SJCRH30 (cell line): ENCODE data around the gene JARID2. TPM values are rescaled to one million over a fixed set of nuclear protein-coding genes. Genes with fewer than 3 reads are reported as not detected.
"Not testable (repeated sequence)": the region's sequence is repeated elsewhere in the genome, so short reads cannot be mapped to it uniquely, and the experiment has no call there.

Experiments used
- DNase-seq, 2 experiments: peaks; one replicate each; pipeline ENCODE4 v3.0.0-alpha.2; 2015 to 2020
- H3K27ac ChIP-seq: fragments of 250-450 bp; sonication (Bioruptor Pico); 2 replicates; pipeline ENCODE4 v1.5.1; 2020; ENCODE audit warnings: mild to moderate bottlenecking, moderate library complexity
- H3K27me3 ChIP-seq: fragments of 250-450 bp; sonication (Bioruptor Pico); 2 replicates; pipeline ENCODE4 v1.5.1; 2020; ENCODE audit warnings: mild to moderate bottlenecking, moderate library complexity
- H3K36me3 ChIP-seq: fragments of 250-450 bp; sonication (Bioruptor Pico); 2 replicates; pipeline ENCODE4 v1.5.1; 2020; ENCODE audit warnings: mild to moderate bottlenecking, moderate library complexity
- H3K4me1 ChIP-seq: fragments of 250-450 bp; sonication (Bioruptor Pico); 2 replicates; pipeline ENCODE4 v1.5.1; 2020; ENCODE audit warnings: mild to moderate bottlenecking, moderate library complexity
- H3K4me3 ChIP-seq: fragments of 250-450 bp; sonication (Bioruptor Pico); 2 replicates; pipeline ENCODE4 v1.5.1; 2020; ENCODE audit warnings: mild to moderate bottlenecking, moderate library complexity
- H3K9me3 ChIP-seq: fragments of 250-450 bp; sonication (Bioruptor Pico); replicated peaks from 2 replicates; pipeline ENCODE4 v1.5.1; 2020; ENCODE audit warnings: mild to moderate bottlenecking, moderate library complexity
- total RNA-seq: library from RNA; depleted of rRNA; stranded (reverse); fragments of >200 nt; shearing (Covaris generic); gene quantifications from 2 replicates; pipeline ENCODE4 v1.2.3, GENCODE V29; 2014

Gene JARID2
- total RNA-seq, 1 experiment from 2014 or later: 18.5 TPM

DNA sequence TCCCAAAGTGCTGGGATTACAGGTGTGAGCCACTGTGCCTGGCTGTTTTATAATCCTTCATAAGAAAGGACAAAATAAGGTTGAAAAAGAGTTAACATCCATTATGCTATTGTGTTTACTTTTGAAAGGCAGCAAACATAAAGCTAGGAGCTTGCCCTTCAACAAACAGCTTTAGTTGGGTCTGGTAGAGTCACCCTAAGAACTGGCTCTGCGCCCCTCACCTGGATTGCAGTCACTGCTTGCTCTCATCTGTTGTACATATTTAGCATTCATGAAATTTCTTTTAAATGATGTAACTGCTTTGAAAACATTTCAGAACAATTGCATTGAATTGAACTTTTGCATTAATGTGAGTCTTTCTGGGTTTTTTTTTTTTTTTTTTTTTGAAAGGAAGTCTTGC lies 38.9 kb downstream of the JARID2 start:
- DNase-seq: no peak

DNA sequence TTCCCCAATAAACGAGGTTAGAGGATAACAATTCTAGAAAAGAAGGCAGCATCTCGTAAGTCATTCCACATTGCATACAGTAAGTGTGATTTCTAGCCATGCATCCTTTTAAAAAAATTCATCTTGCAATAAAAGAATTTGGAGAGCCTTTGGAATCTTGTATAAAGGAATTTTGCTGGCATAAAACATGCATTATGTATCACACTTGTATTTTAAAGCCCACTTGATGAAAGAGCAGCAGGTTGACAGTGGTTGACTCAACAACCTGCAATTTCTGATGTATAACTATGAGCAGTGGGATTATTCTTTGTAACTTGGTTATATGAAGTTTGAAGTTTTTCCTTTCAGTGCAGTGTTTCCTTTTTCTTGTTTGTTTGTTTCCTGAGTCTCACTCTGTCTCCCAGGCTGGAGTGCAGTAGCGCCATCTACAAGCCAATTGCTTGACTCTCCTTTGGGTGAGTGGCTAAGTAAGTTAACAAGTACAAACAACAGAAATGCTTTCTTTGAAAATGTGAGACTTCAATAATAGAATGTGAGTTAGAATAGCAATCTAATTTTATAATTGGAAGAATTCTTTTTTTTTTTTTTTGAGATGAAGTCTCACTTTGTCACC lies 39.9 kb downstream of the JARID2 start:
- 0 out of 2 replicates have a peak, but pooled peaks cover 4% of the 10 kb centered on the region for H3K4me1 ChIP-seq
- H3K27me3 ChIP-seq: no peaks in the 10 kb centered on the region
- H3K9me3 ChIP-seq: no peaks in the 10 kb centered on the region
- no peaks in the 10 kb centered on the region; the same call in 1 of the 2 replicates for H3K36me3 ChIP-seq
- H3K27ac ChIP-seq: no peak overlapping the region
- H3K4me3 ChIP-seq: no peak overlapping the region
- DNase-seq: no peak

More for the DNA sequence above, 38.9 kb downstream of the JARID2 start:
- H3K4me3 ChIP-seq: no peak overlapping the region
- H3K36me3 ChIP-seq: no peaks in the 10 kb centered on the region; the same call in 1 of the 2 replicates
- no peaks in the 10 kb centered on the region for H3K27me3 ChIP-seq
- H3K4me1 ChIP-seq: 0 out of 2 replicates have a peak, but pooled peaks cover 4% of the 10 kb centered on the region
- H3K27ac ChIP-seq: no peak overlapping the region
- H3K9me3 ChIP-seq: no peaks in the 10 kb centered on the region

DNA sequence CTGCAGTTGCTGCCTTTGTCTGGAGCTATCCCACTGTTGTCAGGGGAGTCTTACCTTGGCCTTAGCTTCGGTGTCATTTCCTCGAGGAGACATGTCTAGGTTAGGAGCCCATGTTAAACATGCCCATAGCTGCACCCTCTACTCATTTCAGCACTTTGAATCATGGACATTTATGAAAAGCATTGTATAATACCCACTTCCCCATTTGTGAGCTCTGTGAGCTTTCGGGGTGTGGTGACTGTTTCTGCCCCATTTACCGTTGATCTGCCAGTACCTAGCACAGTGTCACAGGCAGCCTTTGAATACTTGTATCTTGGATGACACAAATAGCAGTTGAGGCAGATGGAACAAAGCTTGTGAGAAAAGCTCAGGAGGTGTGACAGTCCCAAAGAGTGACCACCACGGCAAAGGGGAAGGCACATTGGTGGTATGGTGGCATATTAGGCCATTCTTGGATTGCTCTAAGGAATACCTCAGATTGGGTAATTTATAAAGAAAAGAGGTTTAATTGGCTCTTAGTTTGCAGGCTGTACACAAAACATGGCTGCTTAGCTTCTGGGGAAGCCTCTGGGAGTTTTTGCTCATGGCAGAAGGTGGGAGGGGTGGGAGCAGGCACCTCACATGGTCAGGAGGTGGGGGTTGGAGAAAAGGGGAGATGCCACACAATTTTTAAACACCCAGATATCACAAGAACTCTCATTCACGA lies 42.0 kb downstream of the JARID2 start:
- H3K9me3 ChIP-seq: no peaks in the 10 kb centered on the region
- DNase-seq: no peak

DNA sequence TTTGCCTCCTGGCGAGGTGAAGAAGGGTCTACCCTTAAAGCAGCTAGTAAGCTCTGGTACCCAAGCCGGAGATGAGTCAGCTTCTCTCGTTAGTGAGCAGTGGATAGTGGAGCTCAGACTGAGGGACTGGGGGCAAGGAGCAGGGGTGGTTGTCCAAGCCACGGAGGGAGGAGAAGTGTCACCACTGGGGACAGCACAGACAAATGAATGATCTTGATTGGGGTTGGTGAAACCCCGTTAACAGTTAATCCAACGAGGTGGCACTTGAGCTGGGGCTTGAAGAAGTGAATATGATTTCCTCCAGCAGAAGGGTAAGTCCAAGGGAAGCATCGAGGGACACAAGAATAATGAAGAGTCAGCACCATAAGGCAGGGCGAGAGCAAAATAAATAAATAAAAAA lies 43.0 kb downstream of the JARID2 start:
- Histone ChIP-seq H3K27ac (no peak overlapping the region), H3K27me3 (no peaks in the 10 kb centered on the region), H3K4me1 (0 out of 2 replicates have a peak, but pooled peaks cover 4% of the 10 kb centered on the region), H3K9me3 (no peaks in the 10 kb centered on the region), H3K4me3 (no peak overlapping the region), H3K36me3 (no peaks in the 10 kb centered on the region; the same call in 1 of the 2 replicates)
- no peak for DNase-seq

More for the DNA sequence above, 42.0 kb downstream of the JARID2 start:
- no peaks in the 10 kb centered on the region for H3K27me3 ChIP-seq
- no peak overlapping the region for H3K27ac ChIP-seq
- H3K4me3 ChIP-seq: no peak overlapping the region
- no peaks in the 10 kb centered on the region; the same call in 1 of the 2 replicates for H3K36me3 ChIP-seq
- H3K4me1 ChIP-seq: 0 out of 2 replicates have a peak, but pooled peaks cover 4% of the 10 kb centered on the region

DNA sequence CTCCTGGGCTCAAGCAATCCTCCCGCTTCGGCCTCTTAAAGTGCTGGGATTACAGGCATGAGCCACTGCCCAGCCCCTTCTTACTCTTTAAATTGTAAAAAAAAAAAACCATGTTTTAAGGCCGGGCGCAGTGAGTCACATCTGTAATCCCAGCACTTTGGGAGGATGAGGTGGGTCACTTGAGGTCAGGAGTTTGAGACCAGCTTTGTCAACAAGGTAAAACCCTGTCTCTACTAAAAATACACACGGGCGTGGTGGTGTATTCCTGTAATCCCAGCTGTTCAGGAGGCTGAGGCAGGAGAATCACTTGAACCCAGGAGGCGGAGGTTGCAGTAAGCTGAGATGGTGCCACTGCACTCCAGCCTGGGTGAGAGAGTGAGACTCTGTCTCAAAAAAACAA lies 43.6 kb downstream of the JARID2 start:
- H3K36me3 ChIP-seq: not testable (repeated sequence)

DNA sequence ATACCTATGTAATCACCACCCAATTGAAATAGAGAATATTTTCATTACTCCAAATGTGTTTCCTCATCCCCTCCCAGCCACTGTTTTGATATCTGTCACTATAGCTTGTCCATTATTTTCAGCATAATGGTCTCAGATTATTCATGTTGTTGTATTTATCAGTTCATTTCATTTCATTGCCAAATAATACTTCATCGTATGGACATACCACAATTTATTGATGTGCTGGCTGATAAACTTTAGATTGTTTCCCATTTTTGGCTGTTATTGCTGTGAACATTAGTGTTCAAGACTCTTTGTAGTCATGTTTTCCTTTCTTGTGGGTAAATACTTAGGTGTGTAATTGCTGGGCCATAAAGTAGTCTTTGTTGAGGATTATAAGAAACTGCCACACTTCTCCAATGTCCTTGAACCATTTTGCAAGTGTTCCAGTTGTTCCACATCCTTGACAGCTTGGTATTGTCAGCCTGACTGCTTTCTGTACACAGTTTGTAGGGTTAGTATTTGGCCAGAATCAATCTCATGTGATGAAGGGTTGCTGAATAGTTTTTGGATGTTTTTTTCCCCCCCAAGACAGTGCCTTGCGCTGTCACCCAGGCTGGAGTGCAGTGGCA lies 44.3 kb downstream of the JARID2 start:
- Histone ChIP-seq H3K4me1 (0 out of 2 replicates have a peak, but pooled peaks cover 4% of the 10 kb centered on the region), H3K27me3 (no peaks in the 10 kb centered on the region), H3K36me3 (no peaks in the 10 kb centered on the region), H3K4me3 (no peak overlapping the region), H3K9me3 (no peaks in the 10 kb centered on the region), H3K27ac (no peak overlapping the region)
- DNase-seq: no peak

More for the DNA sequence above, 43.6 kb downstream of the JARID2 start:
- H3K4me1 ChIP-seq, DNase-seq, H3K27ac ChIP-seq, H3K4me3 ChIP-seq, H3K9me3 ChIP-seq, H3K27me3 ChIP-seq: not testable (repeated sequence)

DNA sequence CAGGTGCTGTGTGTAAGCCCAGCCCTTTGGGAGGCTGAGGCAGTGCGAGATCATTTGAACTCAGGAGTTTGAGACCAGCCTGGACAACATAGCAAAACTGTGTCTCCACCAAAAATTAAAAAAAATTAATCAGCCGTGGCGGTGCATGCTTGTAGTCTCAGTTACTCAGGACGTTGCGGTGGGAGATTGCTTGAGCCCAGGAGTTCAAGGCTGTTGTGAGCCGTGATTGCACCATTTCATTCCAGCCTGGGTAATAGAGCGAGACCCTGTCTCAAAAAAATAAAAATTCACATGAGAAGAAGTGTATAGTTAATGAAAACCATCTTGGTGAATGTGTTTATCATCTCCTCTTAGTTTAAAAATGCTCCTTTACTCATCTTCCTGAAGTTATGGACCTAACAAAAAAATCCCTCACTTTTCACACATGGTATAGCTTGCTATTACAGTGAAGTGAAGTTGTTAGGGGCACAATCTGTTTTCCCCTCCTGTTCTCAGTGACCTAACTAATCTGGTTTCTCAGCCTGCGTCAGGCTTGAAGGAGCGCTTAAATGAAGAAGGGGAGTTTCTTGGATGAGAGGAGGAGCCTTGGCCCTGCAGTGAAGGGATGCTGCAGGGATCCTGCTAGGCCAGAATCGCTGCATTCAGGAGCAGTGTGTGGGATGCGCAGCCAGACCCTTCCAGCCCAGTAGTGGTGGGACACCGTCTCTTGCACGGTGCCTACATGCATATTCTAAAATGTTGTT lies 45.3 kb downstream of the JARID2 start:
- Histone ChIP-seq H3K4me3 (no peak overlapping the region), H3K36me3 (no peaks in the 10 kb centered on the region), H3K27me3 (no peaks in the 10 kb centered on the region), H3K4me1 (no peaks in the 10 kb centered on the region), H3K9me3 (no peaks in the 10 kb centered on the region), H3K27ac (no peak overlapping the region)
- DNase-seq: no peak

DNA sequence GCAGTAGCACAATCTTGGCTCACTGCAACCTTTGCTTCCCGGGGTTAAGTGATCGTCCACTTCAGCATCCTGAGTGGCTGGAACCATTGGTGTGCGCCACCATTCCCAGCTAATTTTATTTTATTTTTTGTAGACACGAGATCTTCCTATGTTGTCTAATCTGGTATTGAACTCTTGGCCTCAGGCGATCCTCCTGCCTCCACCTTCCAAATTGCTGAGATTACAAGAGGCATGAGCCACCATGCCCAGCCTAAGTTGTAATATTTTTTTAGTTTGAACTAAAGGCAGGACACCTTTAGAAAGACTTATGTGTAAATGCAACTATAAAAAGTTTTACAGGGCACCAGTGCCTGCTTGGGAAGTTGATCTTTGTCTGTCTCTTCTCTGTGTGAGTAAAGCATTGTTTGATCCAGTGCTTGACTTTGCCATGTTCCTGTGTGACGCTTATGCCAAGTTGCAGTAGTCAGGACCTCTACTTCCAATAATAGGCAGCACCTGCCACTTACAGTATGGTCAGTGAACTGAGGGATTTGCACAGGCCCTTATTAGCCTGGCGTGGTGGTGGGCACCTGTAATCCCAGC lies 46.9 kb downstream of the JARID2 start:
- Histone ChIP-seq H3K9me3 (no peaks in the 10 kb centered on the region), H3K4me1 (no peaks in the 10 kb centered on the region), H3K4me3 (no peak overlapping the region), H3K36me3 (no peaks in the 10 kb centered on the region), H3K27me3 (no peaks in the 10 kb centered on the region), H3K27ac (no peak overlapping the region)
- DNase-seq: no peak

DNA sequence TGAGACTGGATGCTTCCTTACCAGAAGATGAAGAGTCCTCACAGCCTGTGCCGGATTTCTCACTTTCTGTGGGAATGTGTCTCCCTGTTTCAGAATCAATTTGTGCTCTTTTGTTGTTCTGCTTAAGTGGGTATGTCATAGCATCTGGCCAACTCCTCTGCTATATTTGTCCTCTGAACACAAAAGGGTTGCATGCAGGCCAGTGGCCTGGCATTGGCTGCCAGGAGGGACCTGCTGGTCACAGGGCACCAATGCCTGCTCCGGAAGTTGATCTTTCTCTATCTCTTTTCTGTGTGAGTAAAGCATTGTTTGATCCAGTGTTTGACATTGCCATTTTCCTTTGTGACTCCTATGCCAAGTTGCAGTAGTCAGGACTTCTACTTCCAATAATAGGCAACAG lies 47.8 kb downstream of the JARID2 start:
- no peak for DNase-seq
- Histone ChIP-seq H3K27me3 (no peaks in the 10 kb centered on the region), H3K4me1 (no peaks in the 10 kb centered on the region), H3K9me3 (no peaks in the 10 kb centered on the region), H3K36me3 (no peaks in the 10 kb centered on the region), H3K27ac (no peak overlapping the region), H3K4me3 (no peak overlapping the region)

DNA sequence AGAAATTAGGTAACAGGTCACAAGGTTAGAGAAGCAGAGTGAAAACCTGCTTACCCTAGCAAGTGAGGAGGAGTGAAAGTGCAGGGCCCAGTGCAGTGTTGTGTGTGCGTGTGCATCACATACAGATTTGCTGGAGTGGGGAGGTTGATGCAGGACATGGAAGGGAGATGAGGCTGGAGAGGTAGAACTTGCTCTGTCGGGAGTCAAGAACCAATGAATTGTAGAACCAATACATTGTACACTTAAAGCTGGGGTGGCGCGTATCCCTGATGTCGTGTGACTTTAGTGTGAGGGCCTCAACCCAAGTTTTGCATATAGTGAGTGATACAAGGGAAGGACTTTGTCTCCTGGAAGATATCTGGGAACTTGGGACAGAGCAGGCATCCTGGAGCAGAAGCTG lies 48.6 kb downstream of the JARID2 start:
- no peaks in the 10 kb centered on the region for H3K27me3 ChIP-seq
- no peaks in the 10 kb centered on the region for H3K36me3 ChIP-seq
- no peak for DNase-seq
- no peak overlapping the region for H3K27ac ChIP-seq
- H3K4me3 ChIP-seq: no peak overlapping the region
- no peaks in the 10 kb centered on the region; the same call in 1 of the 2 replicates for H3K4me1 ChIP-seq
- H3K9me3 ChIP-seq: no peaks in the 10 kb centered on the region

DNA sequence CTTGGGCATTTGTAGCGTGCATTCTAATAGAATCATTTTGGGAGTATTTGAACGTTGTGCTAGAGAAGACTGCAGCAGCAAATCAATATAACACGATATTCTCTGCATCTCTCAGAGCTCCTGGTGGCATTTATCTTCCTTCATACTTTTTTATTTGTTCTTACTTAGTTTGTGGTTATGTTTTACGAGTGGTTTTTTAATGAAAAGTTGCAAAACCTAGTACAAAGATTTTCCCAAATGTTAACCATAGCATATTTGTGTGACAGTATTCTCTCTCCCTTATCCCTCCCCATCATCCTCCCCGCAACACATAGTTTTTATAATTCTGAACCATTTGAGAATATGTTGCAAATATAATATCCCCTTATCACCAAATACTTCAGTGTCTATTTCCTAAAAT lies 50.4 kb downstream of the JARID2 start:
- no peaks in the 10 kb centered on the region; the same call in 1 of the 2 replicates for H3K4me1 ChIP-seq
- H3K9me3 ChIP-seq: no peaks in the 10 kb centered on the region
- no peaks in the 10 kb centered on the region for H3K36me3 ChIP-seq
- no peak overlapping the region for H3K4me3 ChIP-seq
- no peaks in the 10 kb centered on the region for H3K27me3 ChIP-seq
- no peak overlapping the region for H3K27ac ChIP-seq
- no peak for DNase-seq

DNA sequence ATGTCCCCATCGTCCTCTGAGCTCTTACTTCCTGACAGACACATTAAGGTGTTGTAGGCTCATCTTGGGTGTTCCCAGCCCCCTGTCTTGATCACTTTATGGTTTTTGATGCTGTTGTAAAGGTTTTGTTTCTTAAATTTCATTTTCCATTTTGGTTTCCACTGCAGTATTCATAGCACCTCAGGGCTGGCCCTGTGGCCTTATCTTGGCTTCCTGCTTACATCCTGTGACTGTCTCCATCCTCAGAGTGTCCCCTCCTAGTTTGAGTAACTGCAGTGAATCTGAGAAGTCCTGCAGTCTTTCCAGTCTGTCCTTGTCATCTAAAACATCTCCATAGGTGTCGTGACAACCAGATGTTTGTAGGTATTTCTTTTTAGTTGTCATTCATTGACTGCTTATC lies 50.9 kb downstream of the JARID2 start:
- no peak overlapping the region for H3K27ac ChIP-seq
- no peaks in the 10 kb centered on the region for H3K9me3 ChIP-seq
- no peaks in the 10 kb centered on the region for H3K27me3 ChIP-seq
- DNase-seq: no peak
- no peaks in the 10 kb centered on the region; the same call in 1 of the 2 replicates for H3K4me1 ChIP-seq
- H3K4me3 ChIP-seq: no peak overlapping the region
- H3K36me3 ChIP-seq: no peaks in the 10 kb centered on the region

DNA sequence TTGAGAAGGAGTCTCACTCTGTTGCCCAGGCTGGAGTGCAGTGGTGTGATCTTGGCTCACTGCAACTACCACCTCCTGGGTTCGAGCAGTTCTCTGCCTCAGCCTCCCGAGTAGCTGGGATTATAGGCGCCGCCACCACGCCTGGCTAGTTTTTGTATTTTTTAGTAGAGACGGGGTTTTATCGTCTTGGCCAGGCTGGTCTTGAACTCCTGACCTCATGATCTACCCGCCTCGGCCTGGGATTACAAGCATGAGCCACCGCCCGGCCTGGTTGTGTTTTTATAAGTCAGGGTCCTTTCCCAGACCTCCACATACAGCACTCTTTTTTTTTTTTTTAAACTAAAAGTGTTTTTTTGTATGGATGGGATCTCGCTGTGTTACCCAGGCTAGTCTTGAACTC lies 51.3 kb downstream of the JARID2 start:
- H3K36me3 ChIP-seq, H3K27me3 ChIP-seq, H3K27ac ChIP-seq, DNase-seq, H3K9me3 ChIP-seq, H3K4me1 ChIP-seq, H3K4me3 ChIP-seq: not testable (repeated sequence)

DNA sequence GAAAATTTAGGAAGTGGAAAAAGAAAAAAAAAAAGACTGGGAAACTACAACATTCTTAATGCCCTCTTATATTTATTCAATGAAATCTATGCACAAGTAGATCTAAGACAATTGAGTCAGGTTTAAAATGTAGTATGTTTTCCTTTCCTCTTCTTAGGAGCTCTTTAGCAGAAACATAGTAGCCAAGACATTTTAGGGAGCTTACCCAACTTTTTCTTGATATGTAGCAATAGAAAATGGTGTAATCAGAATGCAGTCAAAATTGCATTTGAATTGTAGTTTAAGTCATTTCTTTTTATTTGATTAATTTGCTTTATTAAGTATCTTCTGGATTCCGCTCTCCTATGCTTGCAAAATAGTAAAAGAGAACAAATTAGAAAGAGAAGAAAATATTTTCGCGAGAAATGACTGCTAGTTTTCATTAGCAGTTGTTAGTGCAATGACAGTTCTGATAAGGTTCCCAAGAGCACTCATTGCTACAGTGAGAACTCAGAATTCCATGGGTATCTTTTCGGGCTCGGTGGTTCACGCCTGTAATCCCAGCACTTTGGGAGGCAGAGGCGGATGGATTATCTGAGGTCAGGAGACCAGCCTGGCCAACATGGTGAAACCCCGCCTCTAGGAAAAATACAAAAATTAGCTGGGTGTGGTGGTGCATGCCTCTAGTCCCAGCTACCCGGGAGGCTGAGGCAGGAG lies 52.2 kb downstream of the JARID2 start:
- no peaks in the 10 kb centered on the region; the same call in 1 of the 2 replicates for H3K4me1 ChIP-seq
- H3K4me3 ChIP-seq: no peak overlapping the region
- H3K27ac ChIP-seq: no peak overlapping the region
- H3K27me3 ChIP-seq: no peaks in the 10 kb centered on the region
- no peaks in the 10 kb centered on the region for H3K9me3 ChIP-seq
- no peaks in the 10 kb centered on the region for H3K36me3 ChIP-seq
- DNase-seq: no peak
